ENCODE data around the gene WDR33. TPM values are rescaled to one million over a fixed set of nuclear protein-coding genes. Genes with fewer than 3 reads are reported as not detected.
A peak's percentile ranks its signal among the peaks of the same experiment; 100 is the strongest.

WDR33 gene
- total and polyA plus RNA-seq, 12 donors, result 13.8 to 59.8 (median 42.1) TPM

- no peak for TF ChIP-seq POLR2A (IDR thresholded peaks at IDR 0.05)
- TF ChIP-seq, protein P1, sequence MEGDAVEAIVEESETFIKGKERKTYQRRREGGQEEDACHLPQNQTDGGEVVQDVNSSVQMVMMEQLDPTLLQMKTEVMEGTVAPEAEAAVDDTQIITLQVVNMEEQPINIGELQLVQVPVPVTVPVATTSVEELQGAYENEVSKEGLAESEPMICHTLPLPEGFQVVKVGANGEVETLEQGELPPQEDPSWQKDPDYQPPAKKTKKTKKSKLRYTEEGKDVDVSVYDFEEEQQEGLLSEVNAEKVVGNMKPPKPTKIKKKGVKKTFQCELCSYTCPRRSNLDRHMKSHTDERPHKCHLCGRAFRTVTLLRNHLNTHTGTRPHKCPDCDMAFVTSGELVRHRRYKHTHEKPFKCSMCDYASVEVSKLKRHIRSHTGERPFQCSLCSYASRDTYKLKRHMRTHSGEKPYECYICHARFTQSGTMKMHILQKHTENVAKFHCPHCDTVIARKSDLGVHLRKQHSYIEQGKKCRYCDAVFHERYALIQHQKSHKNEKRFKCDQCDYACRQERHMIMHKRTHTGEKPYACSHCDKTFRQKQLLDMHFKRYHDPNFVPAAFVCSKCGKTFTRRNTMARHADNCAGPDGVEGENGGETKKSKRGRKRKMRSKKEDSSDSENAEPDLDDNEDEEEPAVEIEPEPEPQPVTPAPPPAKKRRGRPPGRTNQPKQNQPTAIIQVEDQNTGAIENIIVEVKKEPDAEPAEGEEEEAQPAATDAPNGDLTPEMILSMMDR (IDR thresholded peaks at IDR 0.05), result no peak
- Histone ChIP-seq H3K9me3 (replicated peaks in 1 of 3) (no peaks in the 10 kb centered on the region), H3K36me3 (replicated peaks in 1 of 2) (no peaks in the 10 kb centered on the region), H3K27me3 (no peaks in the 10 kb centered on the region), H3K4me1 (replicated peaks in 1 of 2) (peaks cover 0 to 14% of the 10 kb centered on the region in 2 donors), H3K27ac (peak overlapping the region in 3 of 5 donors; percentile 0 to 60 (median 45)), H3K4me3 (peak overlapping the region in 2 of 4 donors; percentile 3 to 41)
- intact Hi-C loops (cut with DNase I), result no loop called here
- 45 to 63% (median 53%) methylated on average over 6 of the region's 6 CpGs for WGBS, 4 donors
- no peak for DNase-seq
Measured at GRCh38 chr2:127733113-127733815, 77.7 kb downstream of the WDR33 start.

- 88 to 92% (median 89%) methylated on average over 6 of the region's 6 CpGs for WGBS, 4 donors
- Histone ChIP-seq H3K4me3 (no peak overlapping the region), H3K27me3 (no peaks in the 10 kb centered on the region), H3K4me1 (replicated peaks in 1 of 2) (peaks cover 0 to 7% of the 10 kb centered on the region in 2 donors), H3K9me3 (replicated peaks in 1 of 3) (no peaks in the 10 kb centered on the region), H3K27ac (no peak overlapping the region), H3K36me3 (replicated peaks in 1 of 2) (peaks cover 0 to 12% of the 10 kb centered on the region in 2 donors)
- no peak for DNase-seq
- TF ChIP-seq, protein P1 (IDR thresholded peaks at IDR 0.05), result no peak
- TF ChIP-seq POLR2A (IDR thresholded peaks at IDR 0.05), result no peak
- intact Hi-C loops (cut with DNase I), result no loop called here
Measured at GRCh38 chr2:127726158-127726880, 84.7 kb downstream of the WDR33 start.

- DNase-seq, result no peak
- Histone ChIP-seq H3K9me3 (replicated peaks in 1 of 3) (no peaks in the 10 kb centered on the region), H3K4me1 (replicated peaks in 1 of 2) (peaks cover 0 to 7% of the 10 kb centered on the region in 2 donors), H3K4me3 (no peak overlapping the region), H3K36me3 (replicated peaks in 1 of 2) (peaks cover 0 to 36% of the 10 kb centered on the region in 2 donors), H3K27me3 (no peaks in the 10 kb centered on the region), H3K27ac (no peak overlapping the region)
- WGBS, 4 donors, result 40 to 54% (median 46%) methylated on average over 3 of the region's 3 CpGs
- intact Hi-C loops (cut with DNase I), result no loop called here
- TF ChIP-seq POLR2A (IDR thresholded peaks at IDR 0.05), result no peak
- TF ChIP-seq, protein P1 (IDR thresholded peaks at IDR 0.05), result no peak
Measured at GRCh38 chr2:127722807-127723206, 88.2 kb downstream of the WDR33 start.

- H3K9me3 ChIP-seq (replicated peaks in 1 of 3), result no peaks in the 10 kb centered on the region
- no peak for TF ChIP-seq POLR2A (IDR thresholded peaks at IDR 0.05)
- TF ChIP-seq, protein P1 (IDR thresholded peaks at IDR 0.05), result no peak
- peaks cover 0 to 36% of the 10 kb centered on the region in 2 donors for H3K36me3 ChIP-seq (replicated peaks in 1 of 2)
- intact Hi-C loops (cut with DNase I), result no loop called here
- no peak overlapping the region for H3K27ac ChIP-seq
- no peaks in the 10 kb centered on the region for H3K27me3 ChIP-seq
- no peak overlapping the region for H3K4me3 ChIP-seq
- H3K4me1 ChIP-seq (replicated peaks in 1 of 2), result peaks cover 0 to 7% of the 10 kb centered on the region in 2 donors
- no peak for DNase-seq
- 73 to 81% (median 76%) methylated on average over 2 of the region's 2 CpGs for WGBS, 4 donors
Measured at GRCh38 chr2:127721978-127722355, 89.0 kb downstream of the WDR33 start.
